GM18951 (cell line): ENCODE data around the gene OR8B8.

ENCODE experiments used
- POLR2A ChIP-seq: IDR thresholded peaks from 4 replicates; pipeline ENCODE4 v1.6.1; 2011; ENCODE audit warnings: mild to moderate bottlenecking; ENCODE audit not compliant: insufficient read length, insufficient read depth; ENCODE audit errors: extremely low read depth
- in situ Hi-C: fragments of 300-500 bp; cut with MboI; formaldehyde crosslinking; loops from one replicate; pipeline ENCODE4 v1.12.0; 2022; ENCODE audit warnings: low sequenced_read_pairs, mixed read lengths, inconsistent platforms; ENCODE audit not compliant: unreplicated experiment

Gene OR8B8, protein sequence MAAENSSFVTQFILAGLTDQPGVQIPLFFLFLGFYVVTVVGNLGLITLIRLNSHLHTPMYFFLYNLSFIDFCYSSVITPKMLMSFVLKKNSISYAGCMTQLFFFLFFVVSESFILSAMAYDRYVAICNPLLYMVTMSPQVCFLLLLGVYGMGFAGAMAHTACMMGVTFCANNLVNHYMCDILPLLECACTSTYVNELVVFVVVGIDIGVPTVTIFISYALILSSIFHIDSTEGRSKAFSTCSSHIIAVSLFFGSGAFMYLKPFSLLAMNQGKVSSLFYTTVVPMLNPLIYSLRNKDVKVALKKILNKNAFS

DNA sequence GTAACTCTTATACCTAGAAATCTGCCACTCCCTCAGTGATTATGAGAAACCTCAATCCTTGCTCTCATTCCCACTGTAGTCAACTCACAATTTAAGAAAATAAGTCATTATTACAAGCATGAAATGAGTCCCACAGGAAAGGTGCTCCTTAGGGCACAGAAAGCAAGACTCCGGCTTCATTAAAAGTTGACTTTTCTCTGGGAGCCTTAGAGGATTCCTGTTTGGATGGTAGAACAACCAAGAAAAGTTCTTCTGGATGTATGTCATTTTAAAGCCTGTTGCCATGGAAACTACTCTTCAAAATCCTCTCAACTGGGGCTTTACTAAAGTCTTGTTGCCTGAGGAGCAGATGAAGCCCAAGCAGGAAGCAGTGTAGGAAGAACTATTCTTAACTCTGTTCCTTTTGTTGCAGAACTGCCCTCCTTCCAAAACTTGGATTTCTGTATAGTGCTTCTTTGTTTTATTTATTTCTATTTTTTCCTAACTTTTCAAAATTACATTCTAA is at the start of gene OR8B8:
Gene OR8B8 (minus strand): TSS at position 51 of the 505 bp plus-strand sequence. CDS start 4,611 bp downstream, outside the sequence.
- no peak for TF ChIP-seq POLR2A
- in situ Hi-C loops: no loop called here

DNA sequence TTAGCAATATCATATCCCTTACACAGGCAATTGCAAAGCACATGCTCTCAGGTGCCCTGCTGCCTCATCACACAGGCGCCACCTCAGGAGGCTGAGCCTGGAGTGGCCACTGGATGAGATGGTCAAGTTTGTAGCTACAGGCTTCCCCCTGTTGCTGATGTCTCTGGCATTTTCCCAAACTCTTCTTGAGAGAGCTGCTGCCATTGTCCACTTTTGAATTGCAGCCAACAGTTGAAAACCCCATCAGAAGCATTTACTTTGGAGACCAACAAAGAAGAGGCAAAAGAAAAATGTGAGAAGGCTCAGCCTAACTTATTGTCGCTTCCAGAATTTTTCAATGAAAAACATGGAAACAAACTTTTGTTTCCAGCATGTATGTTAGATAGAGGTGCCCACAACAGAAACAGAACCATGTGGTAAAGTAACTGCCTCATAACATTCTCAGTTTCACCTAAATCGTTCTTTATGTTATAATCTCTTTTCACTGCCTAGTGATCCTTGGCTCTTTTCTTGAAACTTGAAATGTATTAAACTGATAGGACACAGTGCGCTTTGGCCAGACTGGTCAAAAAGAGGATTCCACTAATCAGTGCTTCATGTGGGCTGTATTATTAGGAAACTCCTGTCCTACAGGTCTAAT is 47.6 kb upstream of the OR8B8 start:
- in situ Hi-C loops: no loop called here
- TF ChIP-seq POLR2A: no peak

DNA sequence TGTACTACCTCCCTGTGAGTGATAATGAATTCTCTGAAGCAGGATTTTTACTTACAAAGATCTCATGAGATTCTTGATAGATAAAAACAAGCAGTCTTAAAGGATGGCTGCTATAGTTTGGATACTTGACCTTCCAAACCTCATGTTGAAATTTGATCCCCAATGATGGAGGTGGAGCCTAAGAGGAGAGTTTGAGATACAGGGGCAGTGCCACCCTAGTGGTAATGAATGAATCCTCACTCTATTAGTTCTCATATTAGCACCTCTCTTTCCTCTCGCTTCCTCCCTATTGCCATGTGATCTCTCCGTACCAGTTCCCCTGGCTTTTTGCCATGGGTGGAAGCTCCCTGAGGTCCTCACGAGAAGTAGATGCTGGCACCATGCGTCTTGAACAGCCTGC is 37.9 kb upstream of the OR8B8 start:
- in situ Hi-C loops: no loop called here

DNA sequence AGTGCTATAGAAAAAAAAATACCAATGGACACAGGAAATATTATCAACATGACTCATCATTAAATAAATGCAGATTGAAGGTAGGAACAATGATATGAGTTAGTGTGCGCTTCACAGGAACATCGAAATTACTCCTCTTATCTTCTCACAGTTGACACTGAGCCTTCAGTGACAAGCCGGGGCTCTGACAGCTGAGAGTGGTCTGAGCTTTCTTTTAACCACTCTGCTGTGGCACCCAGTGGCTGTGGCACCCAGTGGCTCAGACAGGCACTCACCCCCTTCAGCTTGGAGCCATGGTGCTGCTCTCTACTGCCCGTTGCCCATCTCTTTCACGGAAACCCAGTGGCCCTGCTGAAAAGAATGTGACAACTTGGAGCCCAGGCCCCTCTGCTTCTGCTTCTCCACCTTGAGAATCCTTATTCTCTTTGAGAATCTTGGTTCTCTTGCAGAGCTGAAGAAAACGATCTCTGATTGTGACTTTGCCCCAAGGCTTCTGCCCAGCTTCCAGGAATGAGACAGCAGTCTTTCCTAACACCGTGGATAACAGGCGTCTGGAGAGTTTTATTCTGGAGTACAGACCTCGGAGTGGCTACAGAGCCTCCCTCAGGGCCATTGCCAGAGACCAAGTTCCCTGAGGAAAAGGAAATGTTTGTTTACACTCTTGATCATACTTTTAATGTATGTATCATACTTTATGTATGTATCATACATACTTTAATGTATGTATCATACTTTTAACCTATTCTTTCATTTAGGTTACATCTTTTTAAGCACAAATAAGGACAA is 37.1 kb upstream of the OR8B8 start:
- in situ Hi-C loops: no loop called here

More for the DNA sequence above, 37.9 kb upstream of the OR8B8 start:
- no peak for TF ChIP-seq POLR2A

DNA sequence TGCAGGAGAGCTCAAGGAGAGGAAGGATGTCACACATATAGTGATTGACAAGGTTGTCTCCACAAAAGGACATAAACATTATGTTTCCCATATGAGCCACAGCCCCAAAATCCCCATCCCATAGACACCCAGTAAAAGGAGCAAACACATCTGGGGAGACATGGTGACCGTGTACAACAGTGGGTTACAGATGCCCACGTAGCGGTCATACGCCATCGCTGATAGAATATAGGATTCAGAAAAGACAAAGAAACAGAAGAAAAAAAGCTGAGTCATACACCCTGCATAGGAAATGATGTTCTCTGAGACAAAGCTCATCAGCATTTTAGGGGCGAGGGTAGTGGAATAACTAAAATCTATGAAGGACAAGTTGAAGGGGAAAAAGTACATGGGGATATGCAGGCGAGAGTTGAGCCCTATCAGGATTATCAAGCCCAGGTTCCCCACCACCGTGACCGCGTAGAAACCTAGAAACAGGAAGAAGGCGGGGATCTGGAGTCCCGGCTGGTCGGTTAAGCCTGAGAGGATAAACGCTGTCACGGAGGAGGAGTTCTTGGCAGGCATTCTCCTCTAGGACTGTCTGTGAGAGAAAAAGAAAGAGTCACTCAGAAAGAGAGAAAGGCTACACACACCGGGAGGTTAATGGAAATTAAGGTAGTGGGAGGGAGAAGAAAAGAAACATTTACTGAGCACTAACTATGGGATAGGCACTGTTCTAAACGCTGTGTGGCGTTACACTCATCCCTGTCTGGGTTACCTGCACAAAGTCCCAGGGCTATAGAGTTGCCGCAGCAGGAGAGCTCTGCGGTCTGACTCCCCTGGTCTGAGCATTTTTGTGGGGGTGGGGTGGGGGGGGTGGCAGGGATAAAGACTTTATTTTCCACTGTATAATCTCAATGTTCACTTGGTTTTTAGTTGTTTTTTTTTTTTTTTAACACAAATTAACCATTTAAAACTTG is 36.1 kb upstream of the OR8B8 start:
- no peak for TF ChIP-seq POLR2A
- in situ Hi-C loops: no loop called here

More for the DNA sequence above, 37.1 kb upstream of the OR8B8 start:
- no peak for TF ChIP-seq POLR2A

DNA sequence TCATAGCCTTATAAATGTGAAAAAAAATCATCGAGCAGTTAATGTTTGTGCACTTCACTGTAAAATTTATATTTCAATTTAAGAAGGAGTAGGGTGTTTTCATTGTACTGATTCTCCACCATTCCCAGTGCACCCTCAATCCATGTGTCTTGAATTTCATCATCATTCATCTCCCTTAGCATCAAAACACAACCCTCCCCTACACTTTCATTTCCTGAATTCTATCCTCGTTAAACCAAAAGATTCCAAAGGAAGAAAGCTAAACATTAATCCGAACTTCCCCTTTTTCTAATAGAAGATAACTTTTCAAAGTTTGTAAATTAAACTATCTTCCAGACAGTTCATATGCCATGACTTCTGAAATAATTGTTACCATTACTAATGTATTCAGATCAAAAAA is 34.1 kb upstream of the OR8B8 start:
- in situ Hi-C loops: no loop called here
- no peak for TF ChIP-seq POLR2A

DNA sequence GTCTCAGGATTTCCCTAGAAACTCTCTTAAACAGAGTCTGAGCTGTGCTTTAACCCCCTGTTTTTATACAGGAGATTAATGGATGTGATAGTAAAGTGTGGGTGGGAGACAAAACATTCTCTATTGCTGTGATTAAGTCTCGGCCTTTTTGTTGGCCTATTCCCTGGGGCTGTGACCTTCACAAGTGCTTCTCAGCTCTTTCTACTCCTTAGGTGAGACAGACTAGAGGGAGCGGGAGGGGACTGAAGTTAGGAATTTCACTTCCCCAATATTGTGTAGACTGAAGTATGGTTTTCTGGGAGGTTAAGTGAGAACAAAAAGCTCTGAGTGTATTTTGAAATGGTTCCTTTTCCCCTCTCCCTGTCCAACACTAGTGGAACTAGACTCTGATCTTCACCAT is 29.8 kb upstream of the OR8B8 start:
- no peak for TF ChIP-seq POLR2A
- in situ Hi-C loops: no loop called here

DNA sequence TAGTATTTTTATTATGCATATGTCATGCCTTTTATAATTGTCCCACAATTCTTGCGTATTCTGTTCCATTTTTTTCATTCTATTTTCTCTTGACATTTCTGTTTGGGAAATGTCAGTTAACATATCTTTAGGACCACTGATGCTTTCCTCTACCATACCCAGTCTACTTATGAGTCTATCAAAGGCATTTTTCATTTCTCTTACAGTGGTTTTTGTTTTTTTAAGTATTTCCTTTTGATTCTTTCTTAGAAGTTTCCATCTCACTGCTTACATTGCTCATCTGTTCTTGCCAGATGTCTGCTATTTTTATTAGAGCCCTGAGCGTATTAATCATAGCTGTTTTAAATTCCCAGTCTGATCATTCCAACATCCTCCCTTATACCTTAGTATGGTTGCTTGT is 29.3 kb upstream of the OR8B8 start:
- in situ Hi-C loops: no loop called here
- no peak for TF ChIP-seq POLR2A

DNA sequence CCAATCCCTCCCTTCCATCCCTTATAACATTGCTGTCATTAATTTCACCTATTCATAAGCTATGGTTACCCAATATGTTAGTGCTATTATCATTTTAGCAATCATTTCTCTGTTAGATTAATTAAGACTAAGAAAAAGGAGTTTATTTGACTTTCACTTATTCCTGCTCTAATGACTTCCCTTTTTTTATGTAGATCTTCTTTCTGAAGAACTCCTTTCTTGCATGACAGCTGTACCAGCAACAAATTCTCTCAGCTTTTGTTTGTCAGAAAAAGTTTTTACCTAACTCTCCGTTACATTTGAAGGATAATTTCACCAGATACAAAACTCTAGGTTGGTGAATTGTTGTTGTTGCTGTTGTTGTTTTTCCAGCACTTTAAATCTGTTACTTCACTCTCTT is 28.6 kb upstream of the OR8B8 start:
- TF ChIP-seq POLR2A: no peak
- in situ Hi-C loops: no loop called here

DNA sequence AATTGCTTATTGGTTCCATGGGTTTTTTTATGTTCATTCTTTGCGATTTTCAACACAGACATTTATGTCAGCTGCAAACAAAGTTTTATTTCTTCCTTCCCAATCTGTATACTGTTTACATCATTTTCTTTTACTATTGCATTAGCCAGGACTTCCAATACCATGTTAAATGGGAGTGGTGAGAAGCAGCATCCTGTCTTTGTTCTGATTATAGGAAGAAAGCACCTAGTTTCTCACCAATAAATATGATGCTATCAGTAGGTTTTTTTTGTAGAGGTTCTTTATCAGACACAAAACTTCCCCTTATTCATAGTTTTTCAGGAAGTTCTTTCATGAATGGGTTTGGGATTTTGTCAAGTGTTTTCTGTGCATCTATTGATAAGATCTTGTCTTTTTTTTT is 28.0 kb upstream of the OR8B8 start:
- in situ Hi-C loops: no loop called here
- no peak for TF ChIP-seq POLR2A

DNA sequence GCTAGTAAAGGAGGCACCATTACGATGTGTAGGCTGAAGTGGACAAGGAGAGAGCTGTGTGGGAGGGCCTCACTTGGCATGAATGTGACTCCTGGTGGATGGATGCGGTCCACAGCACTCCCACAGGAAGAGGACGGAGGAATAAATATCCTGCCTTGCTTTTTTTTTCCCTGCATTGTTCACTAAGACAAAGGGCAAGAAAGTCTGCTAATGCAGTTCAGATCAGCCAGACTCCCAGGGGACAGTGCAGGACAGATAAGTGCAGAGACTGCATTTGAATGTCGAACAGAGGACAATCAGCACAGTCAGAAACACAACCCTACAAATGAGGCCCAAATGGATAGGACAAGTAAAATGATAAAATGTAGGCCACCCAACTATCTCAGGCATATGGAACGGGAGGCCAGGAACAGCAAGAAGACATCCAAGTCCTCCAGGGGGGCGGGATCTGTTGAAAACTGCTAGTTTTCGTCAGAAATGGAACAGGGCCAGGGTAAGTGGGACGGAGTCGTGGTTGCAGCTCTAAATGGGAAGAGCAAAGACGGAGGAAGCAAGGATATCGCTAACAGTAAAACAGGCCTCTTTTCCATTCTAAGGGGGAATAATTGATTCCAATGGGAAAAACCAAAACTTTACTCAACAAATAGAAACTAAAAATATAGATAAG is 25.2 kb upstream of the OR8B8 start:
- in situ Hi-C loops: no loop called here
- TF ChIP-seq POLR2A: no peak

DNA sequence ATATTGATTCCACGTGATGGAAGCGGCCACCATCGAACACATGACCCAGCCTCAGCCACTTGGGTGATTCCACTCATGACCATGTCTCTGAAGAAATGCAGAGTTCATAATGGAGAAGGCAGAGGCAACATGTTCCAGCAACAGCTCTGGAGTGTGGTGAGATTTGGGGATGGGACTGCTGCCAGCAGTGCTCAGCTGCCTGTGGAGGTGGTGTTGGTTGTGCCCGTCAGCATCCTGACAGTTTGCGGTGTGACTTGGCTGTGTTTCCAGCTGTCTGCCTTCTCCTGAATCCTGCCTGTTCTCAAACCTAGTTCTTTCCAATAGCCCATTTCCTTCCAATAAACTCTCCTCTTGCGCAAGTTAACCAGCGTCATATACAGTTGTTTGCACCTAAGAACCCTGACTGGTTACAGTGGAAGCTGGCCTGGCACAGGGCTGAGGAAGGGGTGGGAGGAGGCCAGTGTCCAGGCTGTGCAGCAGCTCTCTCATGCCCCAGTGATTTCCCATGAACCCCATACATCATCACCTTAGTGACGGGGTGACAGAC is 22.0 kb upstream of the OR8B8 start:
- TF ChIP-seq POLR2A: no peak
- in situ Hi-C loops: no loop called here
